GM23248 (cell line): ENCODE data around the gene PTOV1.

Experiments used
- EZH2 ChIP-seq: fragments of 200-600 bp; sonication (generic); IDR thresholded peaks from 2 replicates; pipeline ENCODE4 v1.6.1; 2018; ENCODE audit warnings: antibody characterized with exemption, mild to moderate bottlenecking; ENCODE audit not compliant: insufficient read depth, poor library complexity, severe bottlenecking
- EZH2phosphoT487 ChIP-seq: fragments of 200-600 bp; sonication (generic); IDR thresholded peaks from 2 replicates; pipeline ENCODE4 v1.6.1; 2018; ENCODE audit warnings: antibody characterized with exemption, moderate library complexity, mild to moderate bottlenecking, low read depth; ENCODE audit not compliant: insufficient read depth

DNA sequence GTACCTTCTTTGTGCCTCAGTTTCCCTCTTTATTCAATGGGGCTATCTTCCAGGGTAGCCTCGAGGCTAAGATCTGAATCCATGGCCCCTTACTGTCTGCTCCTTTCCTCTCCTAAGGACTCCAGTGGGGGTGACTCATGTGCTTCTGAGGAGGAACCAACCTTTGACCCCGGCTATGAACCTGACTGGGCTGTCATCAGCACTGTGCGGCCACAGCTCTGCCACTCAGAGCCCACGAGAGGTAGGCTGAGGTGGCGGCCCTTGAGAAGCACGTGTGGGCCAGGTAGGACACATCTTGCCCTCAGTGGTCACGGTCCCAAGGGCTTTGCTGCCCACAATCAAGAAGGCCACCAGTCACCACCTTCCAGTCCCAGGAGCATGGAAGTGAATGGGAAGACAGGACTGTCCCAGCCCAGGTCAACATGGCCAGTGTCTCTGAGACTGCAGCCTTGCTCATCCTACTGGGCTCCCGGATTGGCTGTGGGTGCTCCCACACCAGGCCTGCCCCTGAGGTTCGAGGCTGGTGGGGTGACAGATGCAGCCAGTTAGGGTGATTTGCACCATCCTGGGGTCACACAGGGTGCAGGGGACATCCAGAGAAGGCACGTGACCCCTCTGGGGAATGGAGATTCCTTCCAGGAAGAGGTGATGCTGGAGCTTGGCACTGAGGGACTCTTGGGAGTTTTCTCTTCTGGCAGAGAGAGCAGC lies 29.4 kb downstream of the PTOV1 start:
- TF ChIP-seq EZH2 = no peak
- TF ChIP-seq EZH2phosphoT487 = no peak
